ENCODE measurements around the gene KCNJ18.
"Not testable (repeated sequence)": the region's sequence is repeated elsewhere in the genome, so short reads cannot be mapped to it uniquely, and the experiment has no call there.

Gene KCNJ18

GRCh38 chr17:21686165-21687015 lies 5.9 kb upstream of the KCNJ18 start:
- DNase-seq = no peak

GRCh38 chr17:21687136-21687953 lies 5.0 kb upstream of the KCNJ18 start:
- DNase-seq = no peak

- no peak for DNase-seq
Measured at GRCh38 chr17:21688293-21688949, 3.9 kb upstream of the KCNJ18 start.

GRCh38 chr17:21689604-21690003 lies 2.7 kb upstream of the KCNJ18 start:
- no peak for DNase-seq

- not testable (repeated sequence) for DNase-seq
Measured at GRCh38 chr17:21690811-21691210, 1.5 kb upstream of the KCNJ18 start.

- not testable (repeated sequence) for DNase-seq
Measured at GRCh38 chr17:21691481-21691880, 842 bp upstream of the KCNJ18 start.

GRCh38 chr17:21692704-21693065 lies 362 bp downstream of the KCNJ18 start:
- DNase-seq = not testable (repeated sequence)

GRCh38 chr17:21693391-21693796 lies 1.1 kb downstream of the KCNJ18 start:
- DNase-seq = not testable (repeated sequence)

GRCh38 chr17:21693937-21694336 lies 1.6 kb downstream of the KCNJ18 start:
- DNase-seq = not testable (repeated sequence)

- DNase-seq = not testable (repeated sequence)
Measured at GRCh38 chr17:21696227-21696626, 3.9 kb downstream of the KCNJ18 start.

- DNase-seq = not testable (repeated sequence)
Measured at GRCh38 chr17:21696842-21697507, 4.7 kb downstream of the KCNJ18 start.

GRCh38 chr17:21697508-21697860 lies 5.2 kb downstream of the KCNJ18 start:
- DNase-seq = not testable (repeated sequence)

GRCh38 chr17:21698437-21699075 lies 6.2 kb downstream of the KCNJ18 start:
- not testable (repeated sequence) for DNase-seq

GRCh38 chr17:21699124-21699523 lies 6.8 kb downstream of the KCNJ18 start:
- DNase-seq = not testable (repeated sequence)

- DNase-seq = not testable (repeated sequence)
Measured at GRCh38 chr17:21699573-21700236, 7.4 kb downstream of the KCNJ18 start.

- DNase-seq = not testable (repeated sequence)
Measured at GRCh38 chr17:21701090-21701489, 8.8 kb downstream of the KCNJ18 start.

GRCh38 chr17:21702029-21702428 lies 9.7 kb downstream of the KCNJ18 start:
- DNase-seq = not testable (repeated sequence)

- not testable (repeated sequence) for DNase-seq
Measured at GRCh38 chr17:21702521-21702920, 10.2 kb downstream of the KCNJ18 start.

- not testable (repeated sequence) for DNase-seq
Measured at GRCh38 chr17:21702940-21703640, 10.8 kb downstream of the KCNJ18 start.

- not testable (repeated sequence) for DNase-seq
Measured at GRCh38 chr17:21703891-21704872, 11.9 kb downstream of the KCNJ18 start.

All from hematopoietic multipotent progenitor cell treated with erythropoietin and hydrocortisone succinate and interleukin-3 and kit ligand, for 6 days (in vitro differentiated cells).